ENCODE results near the gene KLHL21. TPM values are rescaled to one million over a fixed set of nuclear protein-coding genes. Genes with fewer than 3 reads are reported as not detected.

The KLHL21 gene
- total and polyA plus RNA-seq, 9 of the 15 experiments (the other 6 are each of a cell fraction or from before 2014, with no cell fraction given): 2.1 to 42.1 (median 17.5) TPM

- POLR2A ChIA-PET: interaction anchor here (0.6 to 13.4 kb wide), 2 partner anchors 13 to 85 kb away, joined by 3 to 221 read pairs; partner anchors contain the start of gene KLHL21
- intact Hi-C loops (cut with micrococcal nuclease): no loop called here
- 94% methylated on average over 13 of the region's 13 CpGs for WGBS (ENCODE audit: insufficient coverage, low coverage, missing lambda C conversion rate)
Observed at GRCh38 chr1:6587261-6588005, 15.2 kb downstream of the KLHL21 start.

More at GRCh38 chr1:6587261-6588005, 15.2 kb downstream of the KLHL21 start:
- peaks cover 18% of the 10 kb centered on the region for H3K79me2 ChIP-seq (ENCODE audit: control insufficient read depth, insufficient read depth, low read length)
- in situ Hi-C loops (cut with MboI): no loop called here
- no peak overlapping the region for H3K4me2 ChIP-seq (ENCODE audit: insufficient read depth, low read length)
- no peaks in the 10 kb centered on the region for H3K27me3 ChIP-seq (ENCODE audit: control insufficient read depth in 2 of 2, insufficient read depth in 2 of 2, low read length in 2 of 2)
- FAIRE-seq (no peak), ATAC-seq (no peak), DNase-seq (ENCODE audit: extremely low read depth in 1 of 4, low spot score in 3 of 4) (no peak)
- H3K36me3 ChIP-seq (ENCODE audit: control insufficient read depth, insufficient read depth, low read length): peaks cover 76% of the 10 kb centered on the region; the same call in 2 of the 3 replicates
- H3K27ac ChIP-seq (ENCODE audit: extremely low read depth, low read depth, low read length): no peak overlapping the region
- peaks cover 29% of the 10 kb centered on the region for H4K20me1 ChIP-seq (replicated peaks; ENCODE audit: control insufficient read depth, insufficient read depth, low read length)
- BruUV-seq (replicated peaks): no TSS peak
- H2AFZ ChIP-seq (ENCODE audit: low read depth, low read length): no peak overlapping the region
- peaks cover 23% of the 10 kb centered on the region for H3K9me1 ChIP-seq (ENCODE audit: control insufficient read depth, insufficient read depth, low read length)
- peak overlapping the region in 1 of 2 experiments; percentile 1; a peak in 1 of 4 replicates for H3K9ac ChIP-seq (ENCODE audit: insufficient read depth in 1 of 2, low read depth in 2 of 2, low read length in 2 of 2)
- H3K4me3 ChIP-seq: no peak overlapping the region
- peaks cover 17 to 58% of the 10 kb centered on the region in 2 experiments; a peak in 4 of 5 replicates for H3K4me1 ChIP-seq (replicated peaks in 1 of 2; ENCODE audit: control insufficient read depth in 2 of 2, insufficient read depth in 2 of 2, low read length in 2 of 2)
- CTCF ChIA-PET (ENCODE audit: low intra/inter-chr PET ratio): no interaction called here
- H3K9me3 ChIP-seq (replicated peaks; ENCODE audit: control insufficient read depth, insufficient read depth, low read depth, low read length): no peaks in the 10 kb centered on the region
- TF ChIP-seq ZNF140 (CRISPR knock-in tag; IDR thresholded peaks at IDR 0.05) (no peak), ZNF740 (CRISPR knock-in tag; IDR thresholded peaks at IDR 0.05) (peak; percentile 41; the same call in 1 of the 2 replicates), ZNF740 (tag; IDR thresholded peaks at IDR 0.05) (no peak), RBFOX2 (IDR thresholded peaks at IDR 0.05; ENCODE audit: low read depth, low read length) (peak; percentile 3; the same call in 1 of the 2 replicates), POLR2G (IDR thresholded peaks at IDR 0.05; ENCODE audit: low read depth, low read length) (peak; percentile 60), GATA2 (CRISPR knock-in tag; IDR thresholded peaks at IDR 0.05) (no peak), ZEB2 (IDR thresholded peaks at IDR 0.05) (no peak), POLR2A (conservative IDR thresholded peaks at IDR 0.05) (0 out of 2 replicates have a peak, but pooled peaks have one; percentile 11)
